IgD-negative memory B cell (primary cell): ENCODE data around the gene DBP. TPM values are rescaled to one million over a fixed set of nuclear protein-coding genes. Genes with fewer than 3 reads are reported as not detected.
A peak's percentile ranks its signal among the peaks of the same experiment; 100 is the strongest.

Experiments used
- H3K27ac Mint-ChIP-seq, 3 donors: one replicate each; pipeline ENCODE4 v1.8.0; 2020 to 2022; ENCODE audit warnings: mild to moderate bottlenecking in 3 of 3, mixed read lengths in 3 of 3, moderate library complexity in 1 of 3
- H3K27me3 Mint-ChIP-seq: one replicate; pipeline ENCODE4 v1.8.0; 2021; ENCODE audit warnings: mixed read lengths
- H3K36me3 Mint-ChIP-seq: one replicate; pipeline ENCODE4 v1.8.0; 2020; ENCODE audit warnings: mild to moderate bottlenecking, mixed read lengths
- H3K4me1 Mint-ChIP-seq, 3 donors: one replicate each; pipeline ENCODE4 v1.8.0; 2020 to 2022; ENCODE audit warnings: mixed read lengths in 3 of 3, mild to moderate bottlenecking in 1 of 3
- H3K4me3 Mint-ChIP-seq, 4 donors: one replicate each; pipeline ENCODE4 v1.8.0; 2020 to 2022; ENCODE audit warnings: mild to moderate bottlenecking in 4 of 4, mixed read lengths in 4 of 4, moderate library complexity in 3 of 4
- H3K9me3 Mint-ChIP-seq, 3 donors: one replicate each; pipeline ENCODE4 v1.8.0; 2020 to 2021; ENCODE audit warnings: mixed read lengths in 3 of 3, mild to moderate bottlenecking in 1 of 3
- polyA plus RNA-seq: library from polyadenylated mRNA; unstranded; fragments of 300-500 nt; fragmentation: Illumina TruSeq; gene quantifications from one replicate; pipeline ENCODE4 v1.2.3, GENCODE V29; 2021

The DBP gene
- polyA plus RNA-seq, 1 donor from 2014 or later: 86.1 TPM

GRCh38 chr19:48606463-48607358, 30.5 kb downstream of the DBP start, which contains the start of gene SPACA4:
TSS of gene SPACA4 (plus strand) at chr19:48606742. CDS start at chr19:48606979, 237 bp downstream.
- peaks cover 2% of the 10 kb centered on the region for H3K27me3 Mint-ChIP-seq
- H3K36me3 Mint-ChIP-seq: no peaks in the 10 kb centered on the region
- H3K9me3 Mint-ChIP-seq: no peaks in the 10 kb centered on the region
- H3K27ac Mint-ChIP-seq: peak within 1 kb of the TSS in 1 of 3 donors; percentile 71
- H3K4me1 Mint-ChIP-seq: peaks cover 4 to 6% (median 4%) of the 10 kb centered on the region in 3 donors
- H3K4me3 Mint-ChIP-seq: peak within 1 kb of the TSS in 1 of 4 donors; percentile 33

DNA sequence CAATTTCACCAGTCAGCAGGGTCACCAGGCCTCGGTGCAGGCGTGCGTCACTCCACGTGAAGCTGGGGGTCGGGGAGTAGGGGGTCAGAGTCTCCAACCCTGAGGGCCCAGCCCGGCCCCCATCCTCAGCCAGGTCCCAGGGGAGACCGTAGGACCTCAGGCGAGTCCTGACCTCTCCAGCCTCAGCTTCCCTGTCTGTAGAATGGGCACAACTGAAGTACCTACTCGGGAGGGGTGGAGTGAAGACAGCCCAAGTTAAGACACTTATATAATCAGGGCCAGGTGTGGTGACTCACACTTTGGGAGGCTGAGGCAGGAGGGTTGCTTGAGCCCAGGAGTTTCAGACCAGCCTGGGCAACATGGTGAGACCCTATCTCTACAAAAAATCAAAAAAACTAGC, 33.3 kb downstream of the DBP start:
- Mint-ChIP-seq H3K4me1 (peaks cover 2 to 4% (median 3%) of the 10 kb centered on the region in 3 donors), H3K9me3 (no peaks in the 10 kb centered on the region), H3K4me3 (no peak overlapping the region), H3K27me3 (peaks cover under 1% of the 10 kb centered on the region), H3K36me3 (no peaks in the 10 kb centered on the region), H3K27ac (no peak overlapping the region)

GRCh38 chr19:48603449-48603848, 33.7 kb downstream of the DBP start:
- no peaks in the 10 kb centered on the region for H3K36me3 Mint-ChIP-seq
- no peaks in the 10 kb centered on the region for H3K27me3 Mint-ChIP-seq
- H3K27ac Mint-ChIP-seq: no peak overlapping the region
- H3K9me3 Mint-ChIP-seq: no peaks in the 10 kb centered on the region
- H3K4me1 Mint-ChIP-seq: peaks cover 0 to under 1% (median 0%) of the 10 kb centered on the region in 3 donors
- no peak overlapping the region for H3K4me3 Mint-ChIP-seq

DNA sequence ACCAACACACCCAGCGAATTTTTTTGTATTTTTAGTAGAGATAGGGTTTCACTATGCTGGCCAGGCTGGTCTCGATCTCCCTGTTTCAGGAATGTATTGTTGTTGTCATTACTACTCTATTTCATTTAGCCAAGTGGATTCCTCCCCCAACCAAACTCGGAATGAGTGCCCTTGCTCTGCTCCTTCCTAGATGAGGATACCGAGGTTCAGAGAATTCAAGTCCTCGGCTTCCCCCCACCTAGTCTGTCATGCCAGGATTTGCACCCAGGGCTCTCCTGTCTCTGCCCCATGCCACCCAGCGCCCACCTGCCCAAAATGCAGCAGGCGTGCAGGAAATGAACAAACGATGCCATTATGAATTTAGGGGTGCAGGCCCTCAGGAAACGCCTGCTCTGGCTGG, 34.2 kb downstream of the DBP start:
- Mint-ChIP-seq H3K9me3 (no peaks in the 10 kb centered on the region), H3K36me3 (no peaks in the 10 kb centered on the region), H3K4me3 (no peak overlapping the region), H3K27ac (no peak overlapping the region), H3K4me1 (no peaks in the 10 kb centered on the region), H3K27me3 (no peaks in the 10 kb centered on the region)

- Mint-ChIP-seq H3K36me3 (no peaks in the 10 kb centered on the region), H3K27me3 (no peaks in the 10 kb centered on the region), H3K27ac (no peak overlapping the region), H3K4me1 (peaks cover 0 to 6% (median 2%) of the 10 kb centered on the region in 3 donors), H3K9me3 (no peaks in the 10 kb centered on the region), H3K4me3 (no peak overlapping the region)
These were observed 36.3 kb downstream of the DBP start for GRCh38 chr19:48600679-48601417.

DNA sequence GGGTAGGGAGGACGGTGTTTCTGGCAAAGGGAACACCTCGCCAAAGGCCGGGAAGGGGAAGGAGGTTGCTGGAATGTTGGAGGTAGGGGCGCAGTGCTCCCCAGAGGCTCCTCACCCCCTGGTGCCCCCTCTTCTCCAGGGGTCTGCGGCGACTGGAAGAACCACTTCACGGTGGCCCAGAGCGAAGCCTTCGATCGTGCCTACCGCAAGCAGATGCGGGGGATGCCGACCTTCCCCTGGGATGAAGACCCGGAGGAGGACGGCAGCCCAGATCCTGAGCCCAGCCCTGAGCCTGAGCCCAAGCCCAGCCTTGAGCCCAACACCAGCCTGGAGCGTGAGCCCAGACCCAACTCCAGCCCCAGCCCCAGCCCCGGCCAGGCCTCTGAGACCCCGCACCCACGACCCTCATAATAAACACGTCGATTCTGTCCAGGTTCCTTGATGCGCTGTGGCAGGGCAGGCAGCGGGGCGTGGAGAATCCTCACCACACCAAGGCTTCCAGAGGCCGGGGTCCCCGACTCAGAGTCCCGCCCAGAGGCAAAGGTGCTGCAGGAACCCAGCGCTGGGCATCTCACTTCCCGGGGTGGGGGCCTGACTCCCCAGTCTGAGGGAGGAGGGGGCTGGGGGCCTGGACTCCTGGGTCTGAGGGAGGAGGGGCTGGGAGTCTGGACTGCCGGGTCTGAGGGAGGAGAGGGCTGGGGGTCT, 38.0 kb downstream of the DBP start:
- Mint-ChIP-seq H3K4me1 (peaks cover 0 to 6% (median 4%) of the 10 kb centered on the region in 3 donors), H3K36me3 (no peaks in the 10 kb centered on the region), H3K27me3 (no peaks in the 10 kb centered on the region), H3K9me3 (no peaks in the 10 kb centered on the region), H3K4me3 (peak overlapping the region in 1 of 4 donors; percentile 4), H3K27ac (no peak overlapping the region)

DNA sequence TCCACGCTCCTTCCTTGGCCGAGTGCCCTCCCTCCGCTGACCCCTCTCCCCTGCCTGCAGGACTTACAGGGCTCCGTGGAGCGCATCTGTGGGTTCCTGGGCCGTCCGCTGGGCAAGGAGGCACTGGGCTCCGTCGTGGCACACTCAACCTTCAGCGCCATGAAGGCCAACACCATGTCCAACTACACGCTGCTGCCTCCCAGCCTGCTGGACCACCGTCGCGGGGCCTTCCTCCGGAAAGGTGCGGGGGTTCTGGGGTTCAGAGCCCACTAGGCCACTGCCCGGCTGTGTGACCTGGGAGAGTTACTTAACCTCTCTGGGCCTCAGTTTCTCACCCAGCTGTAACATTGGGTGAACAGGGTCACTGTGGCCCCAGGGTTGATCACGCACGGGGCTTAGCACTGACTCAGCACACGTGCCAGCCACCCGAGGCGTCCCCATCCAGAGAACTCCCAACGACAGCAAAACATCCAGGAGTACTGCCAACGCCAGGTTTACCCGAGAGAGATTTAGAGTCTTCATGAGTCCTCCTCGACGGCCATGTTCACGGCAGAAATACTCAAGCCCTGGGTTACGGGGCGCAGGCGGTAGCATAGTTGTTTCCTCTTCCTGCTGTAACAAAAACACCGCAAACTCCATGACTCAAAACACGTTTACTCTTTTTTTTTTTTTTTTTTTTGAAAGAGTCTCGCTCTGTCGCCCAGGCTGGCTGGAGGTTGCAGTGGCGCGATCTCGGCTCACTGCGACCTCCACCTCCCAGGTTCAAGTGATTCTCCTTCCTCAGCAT, 40.3 kb downstream of the DBP start:
- Mint-ChIP-seq H3K4me3 (peak overlapping the region in 2 of 4 donors; percentile 63 to 89), H3K4me1 (peaks cover 0 to 6% (median 4%) of the 10 kb centered on the region in 3 donors), H3K36me3 (no peaks in the 10 kb centered on the region), H3K9me3 (no peaks in the 10 kb centered on the region), H3K27me3 (no peaks in the 10 kb centered on the region), H3K27ac (no peak overlapping the region)

- Mint-ChIP-seq H3K4me3 (no peak overlapping the region), H3K36me3 (no peaks in the 10 kb centered on the region), H3K4me1 (peaks cover 0 to 6% (median 4%) of the 10 kb centered on the region in 3 donors), H3K9me3 (no peaks in the 10 kb centered on the region), H3K27me3 (no peaks in the 10 kb centered on the region), H3K27ac (no peak overlapping the region)
These were observed 40.9 kb downstream of the DBP start for GRCh38 chr19:48596237-48596636.

GRCh38 chr19:48595833-48596232, 41.3 kb downstream of the DBP start:
- Mint-ChIP-seq H3K36me3 (no peaks in the 10 kb centered on the region), H3K27me3 (no peaks in the 10 kb centered on the region), H3K4me1 (peaks cover 0 to 6% (median 4%) of the 10 kb centered on the region in 3 donors), H3K27ac (no peak overlapping the region), H3K9me3 (no peaks in the 10 kb centered on the region), H3K4me3 (peak overlapping the region in 1 of 4 donors; percentile 28)

- Mint-ChIP-seq H3K27me3 (no peaks in the 10 kb centered on the region), H3K4me3 (no peak overlapping the region), H3K27ac (peak overlapping the region in 1 of 3 donors; percentile 10), H3K36me3 (no peaks in the 10 kb centered on the region), H3K4me1 (peaks cover 0 to 6% (median 4%) of the 10 kb centered on the region in 3 donors), H3K9me3 (no peaks in the 10 kb centered on the region)
These were observed 42.0 kb downstream of the DBP start for GRCh38 chr19:48595171-48595570.

DNA sequence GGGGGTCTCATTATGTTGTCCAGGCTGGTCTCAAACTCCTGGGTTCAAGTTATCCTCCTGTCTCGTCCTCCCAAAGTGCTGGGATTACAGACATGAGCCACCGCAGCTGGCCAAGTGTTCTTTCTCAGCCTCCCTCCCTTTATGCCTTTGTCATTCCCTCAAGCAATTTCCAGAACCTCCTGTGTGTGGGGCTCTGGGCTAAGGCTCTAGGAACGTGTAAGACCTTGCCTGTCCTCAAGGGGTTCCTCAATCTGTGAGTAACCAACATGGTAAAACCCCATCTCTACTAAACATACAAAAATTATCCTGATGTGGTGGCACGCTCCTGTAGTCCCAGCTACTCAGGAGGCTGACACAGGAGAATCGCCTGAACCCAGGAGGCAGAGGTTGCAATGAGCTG, 46.2 kb downstream of the DBP start:
- peaks cover 4% of the 10 kb centered on the region for H3K27me3 Mint-ChIP-seq
- no peaks in the 10 kb centered on the region for H3K36me3 Mint-ChIP-seq
- no peak overlapping the region for H3K27ac Mint-ChIP-seq

GRCh38 chr19:48588670-48589401, 48.3 kb downstream of the DBP start:
- peak overlapping the region in 1 of 3 donors; percentile 65 for H3K27ac Mint-ChIP-seq
- peaks cover 4% of the 10 kb centered on the region for H3K27me3 Mint-ChIP-seq
- no peaks in the 10 kb centered on the region for H3K36me3 Mint-ChIP-seq
- H3K4me3 Mint-ChIP-seq: peak overlapping the region in 3 of 4 donors; percentile 43 to 84 (median 73)
- peaks cover 3 to 6% (median 5%) of the 10 kb centered on the region in 3 donors for H3K4me1 Mint-ChIP-seq
- H3K9me3 Mint-ChIP-seq: no peaks in the 10 kb centered on the region

More for the DNA sequence above, 46.2 kb downstream of the DBP start:
- Mint-ChIP-seq H3K4me1 (peaks cover 0 to 3% (median 2%) of the 10 kb centered on the region in 3 donors), H3K9me3 (no peaks in the 10 kb centered on the region), H3K4me3 (no peak overlapping the region)

- Mint-ChIP-seq H3K27me3 (peaks cover 4% of the 10 kb centered on the region), H3K27ac (no peak overlapping the region), H3K4me1 (peaks cover 3 to 6% (median 5%) of the 10 kb centered on the region in 3 donors), H3K9me3 (no peaks in the 10 kb centered on the region), H3K4me3 (no peak overlapping the region), H3K36me3 (no peaks in the 10 kb centered on the region)
These were observed 49.8 kb downstream of the DBP start for GRCh38 chr19:48587387-48587786.
